IMR-90 (cell line): ENCODE measurements around the gene DSTYK. TPM values are rescaled to one million over a fixed set of nuclear protein-coding genes. Genes with fewer than 3 reads are reported as not detected.
A peak's percentile ranks its signal among the peaks of the same experiment; 100 is the strongest.

Experiments used
- ATAC-seq: fragments of 200-7000 bp; cut with Tn5 transposase; 2 replicates; pipeline ENCODE4 v1.9.1; 2020; ENCODE audit warnings: low read depth, mild to moderate bottlenecking, moderate library complexity
- BruUV-seq: library from RNA; stranded (reverse); fragments of 400-500 nt; replicated peaks from 2 replicates; lab custom pipeline; 2021; lab: Mats Ljungman, UMichigan
- CTCF ChIA-PET: fragments of 300-600 bp; formaldehyde crosslinking; extraction: SDS; loops from one replicate; lab custom pipeline; 2021; ENCODE audit warnings: antibody characterized with exemption; lab: Yijun Ruan, JAX
- POLR2A ChIA-PET: fragments of 300-600 bp; sonication (Branson Sonifier 250); formaldehyde crosslinking; loops from one replicate; lab custom pipeline; 2022; ENCODE audit warnings: antibody characterized with exemption; ENCODE audit not compliant: unreplicated experiment; lab: Charles Lee
- DNase-seq: peaks from one replicate; pipeline ENCODE4 v3.0.0; 2013
- H2AFZ ChIP-seq: replicated peaks from 2 replicates; pipeline ENCODE3; 2013; ENCODE audit warnings: low read length, mild to moderate bottlenecking; ENCODE audit not compliant: poor library complexity
- H2AK5ac ChIP-seq: 2 replicates; pipeline ENCODE4 v1.6.1; 2013; ENCODE audit warnings: low read depth, low read length, inconsistent platforms
- H2AK9ac ChIP-seq: replicated peaks from 2 replicates; pipeline ENCODE3; 2013; ENCODE audit warnings: mild to moderate bottlenecking, low read depth, low read length, moderate library complexity; ENCODE audit not compliant: poor library complexity
- H2BK120ac ChIP-seq: 2 replicates; pipeline ENCODE4 v1.6.1; 2013; ENCODE audit warnings: low read depth, low read length, inconsistent platforms
- H2BK15ac ChIP-seq: 3 replicates; pipeline ENCODE4 v1.6.1; 2013; ENCODE audit warnings: low read depth, low read length, inconsistent platforms
- H2BK20ac ChIP-seq: 2 replicates; pipeline ENCODE4 v1.6.1; 2013; ENCODE audit warnings: low read depth, mild to moderate bottlenecking, inconsistent platforms, low read length, moderate library complexity
- H2BK5ac ChIP-seq: 2 replicates; pipeline ENCODE4 v1.6.1; 2013; ENCODE audit warnings: mild to moderate bottlenecking, low read depth, low read length, inconsistent platforms; ENCODE audit not compliant: poor library complexity, severe bottlenecking
- H3K14ac ChIP-seq: replicated peaks from 2 replicates; pipeline ENCODE4 v1.6.1; 2013; ENCODE audit warnings: low read depth, low read length, inconsistent platforms
- H3K18ac ChIP-seq: 2 replicates; pipeline ENCODE4 v1.6.1; 2013; ENCODE audit warnings: low read depth, low read length, control low read depth
- H3K23ac ChIP-seq: 2 replicates; pipeline ENCODE4 v1.6.1; 2013; ENCODE audit warnings: low read depth, low read length, inconsistent platforms
- H3K27ac ChIP-seq: 2 replicates; pipeline ENCODE4 v1.5.1; 2013; ENCODE audit warnings: mild to moderate bottlenecking, control low read depth, low read length; ENCODE audit not compliant: insufficient read depth
- H3K27me3 ChIP-seq: 2 replicates; pipeline ENCODE4 v1.6.1; 2013; ENCODE audit warnings: low read length; ENCODE audit not compliant: control insufficient read depth, insufficient read depth
- H3K36me3 ChIP-seq: 2 replicates; pipeline ENCODE4 v1.6.1; 2013; ENCODE audit warnings: low read length, mixed read lengths; ENCODE audit not compliant: control insufficient read depth, insufficient read depth
- H3K4ac ChIP-seq: 2 replicates; pipeline ENCODE4 v1.6.1; 2013; ENCODE audit warnings: low read depth, low read length, inconsistent platforms
- H3K4me1 ChIP-seq: 2 replicates; pipeline ENCODE4 v1.6.1; 2013; ENCODE audit warnings: low read length, mixed read lengths; ENCODE audit not compliant: control insufficient read depth, insufficient read depth
- H3K4me2 ChIP-seq: 2 replicates; pipeline ENCODE4 v1.6.1; 2013; ENCODE audit warnings: low read depth, mild to moderate bottlenecking, control low read depth, low read length, moderate library complexity
- H3K4me3 ChIP-seq: 2 replicates; pipeline ENCODE4 v1.5.1; 2013; ENCODE audit warnings: low read depth, mild to moderate bottlenecking, control low read depth, low read length, moderate library complexity; ENCODE audit not compliant: insufficient read depth
- H3K56ac ChIP-seq: 2 replicates; pipeline ENCODE4 v1.6.1; 2013; ENCODE audit warnings: low read length, inconsistent platforms; ENCODE audit not compliant: insufficient read depth; ENCODE audit errors: extremely low read depth
- H3K79me1 ChIP-seq, 2 experiments: 2 replicates each; pipeline ENCODE4 v1.6.1; 2013; ENCODE audit warnings: low read length in 2 of 2, inconsistent platforms in 1 of 2, low read depth in 1 of 2
- H3K9ac ChIP-seq: 2 replicates; pipeline ENCODE4 v1.6.1; 2013; ENCODE audit warnings: low read depth, low read length, control low read depth
- H3K9me1 ChIP-seq: 2 replicates; pipeline ENCODE4 v1.6.1; 2013; ENCODE audit warnings: low read length, inconsistent platforms; ENCODE audit not compliant: insufficient read depth
- H3K9me3 ChIP-seq: 2 replicates; pipeline ENCODE4 v1.6.1; 2013; ENCODE audit warnings: low read length; ENCODE audit not compliant: control insufficient read depth, insufficient read depth
- H4K20me1 ChIP-seq: 2 replicates; pipeline ENCODE4 v1.6.1; 2013; ENCODE audit warnings: low read length, inconsistent platforms; ENCODE audit not compliant: insufficient read depth
- H4K5ac ChIP-seq: 2 replicates; pipeline ENCODE4 v1.6.1; 2013; ENCODE audit warnings: mild to moderate bottlenecking, low read depth, low read length, control low read depth
- H4K8ac ChIP-seq, 2 experiments: 2 replicates each; pipeline ENCODE4 v1.6.1; 2013; ENCODE audit warnings: low read depth in 2 of 2, low read length in 2 of 2, control low read depth in 1 of 2, inconsistent platforms in 1 of 2
- H4K91ac ChIP-seq: 2 replicates; pipeline ENCODE4 v1.6.1; 2013; ENCODE audit warnings: low read depth, low read length, inconsistent platforms; ENCODE audit not compliant: insufficient read depth
- BHLHE40 ChIP-seq: fragments of 150-350 bp; IDR thresholded peaks from 2 replicates; pipeline ENCODE4 v1.6.1; 2016; ENCODE audit warnings: mild to moderate bottlenecking, low read depth, low read length
- CEBPB ChIP-seq: IDR thresholded peaks from 2 replicates; pipeline ENCODE4 v1.6.1; 2012; ENCODE audit warnings: low read depth, low read length, improper control_type of control experiment
- MAZ ChIP-seq: IDR thresholded peaks from 2 replicates; pipeline ENCODE4 v1.6.1; 2012; ENCODE audit warnings: low read depth, mild to moderate bottlenecking, low read length, improper control_type of control experiment, moderate library complexity, borderline replicate concordance
- NFE2L2 ChIP-seq: fragments of 150-350 bp; IDR thresholded peaks from 2 replicates; pipeline ENCODE4 v1.6.1; 2016; ENCODE audit warnings: low read depth, mild to moderate bottlenecking, low read length
- POLR2A ChIP-seq: IDR thresholded peaks from 2 replicates; pipeline ENCODE4 v1.6.1; 2012; ENCODE audit warnings: mild to moderate bottlenecking, low read depth, low read length
- RCOR1 ChIP-seq: IDR thresholded peaks from 2 replicates; pipeline ENCODE4 v1.6.1; 2012; ENCODE audit warnings: mild to moderate bottlenecking, low read length, improper control_type of control experiment; ENCODE audit not compliant: insufficient replicate concordance
- RFX5 ChIP-seq: IDR thresholded peaks from 2 replicates; pipeline ENCODE4 v1.8.0; 2012; ENCODE audit warnings: low read depth, mild to moderate bottlenecking, low read length, moderate library complexity
- WGBS, 2 experiments: methylation state at CpG; one replicate each; pipeline versions ENCODE4 v1.1.5 to v1.1.7; 2013; ENCODE audit warnings: missing lambda C conversion rate in 2 of 2; ENCODE audit not compliant: insufficient read length in 1 of 2; ENCODE audit errors: extremely low coverage in 2 of 2; 5-methylcytosine and 5-hydroxymethylcytosine counted together
- dilution Hi-C: fragments of 300-500 bp; cut with HindIII; formaldehyde crosslinking; loops from one replicate; pipeline ENCODE4 v1.14.3; 2018; ENCODE audit warnings: low sequenced_read_pairs; ENCODE audit not compliant: unreplicated experiment
- in situ Hi-C: fragments of 300-500 bp; cut with MboI; formaldehyde crosslinking; loops from 3 replicates; pipeline ENCODE4 v1.14.3; 2019; ENCODE audit warnings: low sequenced_read_pairs, inconsistent platforms, mixed read lengths
- intact Hi-C: fragments of 100-400 bp; cut with micrococcal nuclease; formaldehyde crosslinking; loops from 2 replicates; pipeline ENCODE4 v1.10.0; 2022
- polyA plus RNA-seq, 3 experiments: library from polyadenylated mRNA; depleted of rRNA; stranded (reverse); fragments of >200 nt; gene quantifications; 2 replicates each; pipeline ENCODE4 v1.2.3, GENCODE V29; 2012; ENCODE audit warnings: low replicate concordance in 1 of 3
- total RNA-seq: library from RNA; depleted of rRNA; stranded (reverse); fragments of >200 nt; gene quantifications from 2 replicates; pipeline ENCODE4 v1.2.3, GENCODE V29; 2012
- TF ChIP-seq, protein P1 (sequence below): fragments of 150-350 bp; IDR thresholded peaks from 2 replicates; pipeline ENCODE4 v1.6.1; 2017; ENCODE audit warnings: mild to moderate bottlenecking, antibody characterized with exemption, low read length, low read depth

The DSTYK gene
- total and polyA plus RNA-seq, 2 of the 4 experiments (the other 2 are of a cell fraction): 8.0 to 18.3 TPM

DNA sequence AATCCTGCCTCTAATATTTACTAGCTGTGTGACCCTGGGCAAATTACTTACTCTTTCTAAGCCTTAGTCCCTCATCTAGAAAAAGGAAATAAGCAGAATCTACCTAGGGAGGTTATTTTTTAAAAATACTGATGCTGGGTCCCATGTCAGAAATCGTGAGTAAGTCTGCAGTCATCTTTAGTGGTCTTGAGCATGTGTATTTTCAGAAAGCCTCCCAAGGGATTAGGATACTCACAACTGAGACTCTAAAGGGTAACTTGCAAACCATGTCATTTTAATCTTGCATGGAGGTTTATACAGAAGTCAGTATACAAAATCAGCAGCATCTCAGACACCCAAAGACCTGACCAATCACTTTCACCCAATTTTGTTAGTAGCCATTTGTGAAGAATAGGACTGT is 43.2 kb downstream of the DSTYK start:
- no peaks in the 10 kb centered on the region for H3K9me3 ChIP-seq
- H2BK120ac ChIP-seq: no peak overlapping the region
- H2AK9ac ChIP-seq: no peak overlapping the region
- TF ChIP-seq NFE2L2: no peak
- TF ChIP-seq POLR2A: no peak
- TF ChIP-seq BHLHE40: no peak
- no peak for TF ChIP-seq MAZ
- TF ChIP-seq RFX5: no peak
- no peak for TF ChIP-seq CEBPB
- no peak for TF ChIP-seq RCOR1
- TF ChIP-seq, protein P1, sequence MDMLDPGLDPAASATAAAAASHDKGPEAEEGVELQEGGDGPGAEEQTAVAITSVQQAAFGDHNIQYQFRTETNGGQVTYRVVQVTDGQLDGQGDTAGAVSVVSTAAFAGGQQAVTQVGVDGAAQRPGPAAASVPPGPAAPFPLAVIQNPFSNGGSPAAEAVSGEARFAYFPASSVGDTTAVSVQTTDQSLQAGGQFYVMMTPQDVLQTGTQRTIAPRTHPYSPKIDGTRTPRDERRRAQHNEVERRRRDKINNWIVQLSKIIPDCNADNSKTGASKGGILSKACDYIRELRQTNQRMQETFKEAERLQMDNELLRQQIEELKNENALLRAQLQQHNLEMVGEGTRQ: no peak
- no peak overlapping the region for H3K4me3 ChIP-seq
- H2AFZ ChIP-seq: no peak overlapping the region
- no peak overlapping the region for H4K8ac ChIP-seq
- no peak overlapping the region for H3K14ac ChIP-seq
- no CpG with 5 or more reads among the region's 1 CpG for WGBS, 2 experiments
- H2AK5ac ChIP-seq: no peak overlapping the region
- DNase-seq: peak; percentile 44
- dilution Hi-C loops (no loop called here), intact Hi-C loops (no loop called here), in situ Hi-C loops (no loop called here)
- H2BK15ac ChIP-seq: no peak overlapping the region
- peaks cover 5% of the 10 kb centered on the region for H3K4me1 ChIP-seq
- H3K4me2 ChIP-seq: no peak overlapping the region
- ChIA-PET POLR2A (no interaction called here), CTCF (interaction anchor here (1.3 kb wide), 1 partner anchor 27 kb away, joined by 3 read pairs; no protein-coding TSS in a partner anchor)
- peaks cover 19% of the 10 kb centered on the region for H3K36me3 ChIP-seq
- ATAC-seq: no peak
- H2BK20ac ChIP-seq: no peak overlapping the region
- peaks cover 16% of the 10 kb centered on the region for H3K9me1 ChIP-seq
- H3K79me1 ChIP-seq: peaks cover 29 to 71% of the 10 kb centered on the region in 2 experiments
- no peak overlapping the region for H3K18ac ChIP-seq
- no peak overlapping the region for H3K23ac ChIP-seq
- no peak overlapping the region for H4K91ac ChIP-seq
- no peak overlapping the region for H4K5ac ChIP-seq
- no peak overlapping the region for H3K56ac ChIP-seq
- BruUV-seq: no TSS peak
- no peaks in the 10 kb centered on the region for H3K27me3 ChIP-seq
- no peak overlapping the region for H2BK5ac ChIP-seq
- no peak overlapping the region for H3K27ac ChIP-seq
- H3K4ac ChIP-seq: no peak overlapping the region
- H3K9ac ChIP-seq: no peak overlapping the region
- H4K20me1 ChIP-seq: no peaks in the 10 kb centered on the region
